ENCODE measurements around the gene RNASE1. TPM values are rescaled to one million over a fixed set of nuclear protein-coding genes. Genes with fewer than 3 reads are reported as not detected.
"Not testable (repeated sequence)": the region's sequence is repeated elsewhere in the genome, so short reads cannot be mapped to it uniquely, and the experiment has no call there.

Gene RNASE1
- total RNA-seq, 1 experiment from 2014 or later = 6.2 TPM

DNA sequence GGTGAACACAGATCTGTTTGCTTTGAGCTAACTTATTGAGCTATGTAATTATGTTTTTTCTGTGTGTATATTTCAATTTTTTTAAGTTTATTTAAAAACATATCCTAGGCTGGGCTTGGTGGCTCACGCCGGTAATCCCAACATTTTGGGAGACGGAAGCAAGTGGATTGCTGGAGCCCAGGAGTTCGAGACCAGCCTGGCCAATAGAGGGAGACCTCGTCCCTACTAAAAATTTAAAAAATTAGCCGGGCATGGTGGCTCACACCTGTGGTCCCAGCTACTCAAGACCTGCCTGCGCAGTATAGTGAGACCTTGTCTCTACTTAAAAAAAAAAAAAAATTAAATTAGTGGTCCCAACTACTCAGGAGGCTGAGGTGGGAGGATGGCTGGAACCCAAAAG, 16.2 kb upstream of the RNASE1 start:
- DNase-seq (ENCODE audit: low spot score) (peak; percentile 36), ATAC-seq (peak; percentile 50)
- TF ChIP-seq IRF2 (CRISPR knock-in tag; IDR thresholded peaks at IDR 0.05; ENCODE audit: borderline replicate concordance, low read depth) = no peak
- Mint-ChIP-seq H3K27me3 (ENCODE audit: low read depth) (no peaks in the 10 kb centered on the region), H3K4me1 (peaks cover 53% of the 10 kb centered on the region), H3K36me3 (peaks cover 13% of the 10 kb centered on the region), H3K4me3 (no peak overlapping the region), H3K9me3 (peaks cover 7% of the 10 kb centered on the region), H3K27ac (no peak overlapping the region)
- CTCF ChIA-PET = interaction anchor here (0.6 to 4.8 kb wide), 10 partner anchors 9 to 253 kb away, joined by 3 to 30 read pairs (median 8); no protein-coding TSS in a partner anchor
- POLR2A ChIA-PET = no interaction called here

GRCh38 chr14:20815946-20816345, 13.3 kb upstream of the RNASE1 start:
- H3K27me3 Mint-ChIP-seq (ENCODE audit: low read depth); H3K9me3 Mint-ChIP-seq; DNase-seq (ENCODE audit: low spot score); H3K4me3 Mint-ChIP-seq; POLR2A ChIA-PET; H3K36me3 Mint-ChIP-seq; ATAC-seq; H3K27ac Mint-ChIP-seq; CTCF ChIA-PET: not testable (repeated sequence)
- peaks cover 34% of the 10 kb centered on the region for H3K4me1 Mint-ChIP-seq

GRCh38 chr14:20811986-20812975, 9.6 kb upstream of the RNASE1 start:
- Mint-ChIP-seq H3K4me3 (no peak overlapping the region), H3K27ac (no peak overlapping the region), H3K36me3 (no peaks in the 10 kb centered on the region), H3K27me3 (ENCODE audit: low read depth) (no peaks in the 10 kb centered on the region; the same call in 1 of the 2 replicates), H3K9me3 (no peaks in the 10 kb centered on the region), H3K4me1 (peaks cover 16% of the 10 kb centered on the region)
- TF ChIP-seq FOXJ3 (CRISPR knock-in tag; IDR thresholded peaks at IDR 0.05; ENCODE audit: borderline replicate concordance) = no peak
- TF ChIP-seq, protein P1, sequence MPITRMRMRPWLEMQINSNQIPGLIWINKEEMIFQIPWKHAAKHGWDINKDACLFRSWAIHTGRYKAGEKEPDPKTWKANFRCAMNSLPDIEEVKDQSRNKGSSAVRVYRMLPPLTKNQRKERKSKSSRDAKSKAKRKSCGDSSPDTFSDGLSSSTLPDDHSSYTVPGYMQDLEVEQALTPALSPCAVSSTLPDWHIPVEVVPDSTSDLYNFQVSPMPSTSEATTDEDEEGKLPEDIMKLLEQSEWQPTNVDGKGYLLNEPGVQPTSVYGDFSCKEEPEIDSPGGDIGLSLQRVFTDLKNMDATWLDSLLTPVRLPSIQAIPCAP (CRISPR knock-in tag; IDR thresholded peaks at IDR 0.05) = no peak
- TF ChIP-seq KAT7 (CRISPR knock-in tag; IDR thresholded peaks at IDR 0.05; ENCODE audit: borderline replicate concordance) = no peak
- no peak for TF ChIP-seq OVOL2 (CRISPR knock-in tag; IDR thresholded peaks at IDR 0.05; ENCODE audit: borderline replicate concordance)
- no peak for TF ChIP-seq CBFB (CRISPR knock-in tag; IDR thresholded peaks at IDR 0.05; ENCODE audit: low read depth)
- no peak for TF ChIP-seq JUN (CRISPR knock-in tag; IDR thresholded peaks at IDR 0.05)
- TF ChIP-seq TEAD1 (CRISPR knock-in tag; IDR thresholded peaks at IDR 0.05) = no peak
- TF ChIP-seq ZBTB21 (CRISPR knock-in tag; IDR thresholded peaks at IDR 0.05; ENCODE audit: borderline replicate concordance) = no peak
- no peak for TF ChIP-seq PRRX2 (CRISPR knock-in tag; IDR thresholded peaks at IDR 0.05)
- TF ChIP-seq, protein P2, sequence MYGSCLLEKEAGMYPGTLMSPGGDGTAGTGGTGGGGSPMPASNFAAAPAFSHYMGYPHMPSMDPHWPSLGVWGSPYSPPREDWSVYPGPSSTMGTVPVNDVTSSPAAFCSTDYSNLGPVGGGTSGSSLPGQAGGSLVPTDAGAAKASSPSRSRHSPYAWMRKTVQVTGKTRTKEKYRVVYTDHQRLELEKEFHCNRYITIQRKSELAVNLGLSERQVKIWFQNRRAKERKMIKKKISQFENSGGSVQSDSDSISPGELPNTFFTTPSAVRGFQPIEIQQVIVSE (CRISPR knock-in tag; IDR thresholded peaks at IDR 0.05; ENCODE audit: borderline replicate concordance) = no peak
- TF ChIP-seq SMAD4 (CRISPR knock-in tag; IDR thresholded peaks at IDR 0.05) = no peak
- no peak for TF ChIP-seq TP53 (CRISPR knock-in tag; IDR thresholded peaks at IDR 0.05)
- TF ChIP-seq ZNF219 (CRISPR knock-in tag; IDR thresholded peaks at IDR 0.05; ENCODE audit: borderline replicate concordance) = no peak
- no peak for TF ChIP-seq FOXK1 (CRISPR knock-in tag; IDR thresholded peaks at IDR 0.05)
- TF ChIP-seq GABPB1 (CRISPR knock-in tag; IDR thresholded peaks at IDR 0.05) = no peak
- TF ChIP-seq SMAD3 (CRISPR knock-in tag; IDR thresholded peaks at IDR 0.05; ENCODE audit: borderline replicate concordance) = no peak
- no peak for TF ChIP-seq FOXP1 (CRISPR knock-in tag; IDR thresholded peaks at IDR 0.05; ENCODE audit: borderline replicate concordance)
- no peak for TF ChIP-seq ZNF121 (CRISPR knock-in tag; IDR thresholded peaks at IDR 0.05)
- TF ChIP-seq HMGA2 (CRISPR knock-in tag; IDR thresholded peaks at IDR 0.05) = no peak
- TF ChIP-seq ATF3 (CRISPR knock-in tag; conservative IDR thresholded peaks at IDR 0.05) = no peak
- ATAC-seq (no peak), DNase-seq (ENCODE audit: low spot score) (no peak)
- POLR2A ChIA-PET = no interaction called here
- CTCF ChIA-PET = interaction anchor here (0.9 to 2.9 kb wide), 4 partner anchors 9 to 54 kb away, joined by 3 to 13 read pairs (median 6); partner anchors contain the start of gene RNASE1

Data from WTC11 (cell line).